PC-9 (cell line): ENCODE measurements around the gene SLC46A3. TPM values are rescaled to one million over a fixed set of nuclear protein-coding genes. Genes with fewer than 3 reads are reported as not detected.

ENCODE experiments used
- BruUV-seq: library from RNA; stranded (reverse); fragments of 400-500 nt; replicated peaks from 2 replicates; lab custom pipeline; 2021; lab: Mats Ljungman, UMichigan
- CTCF ChIA-PET: fragments of 300-600 bp; sonication (Branson Sonifier 250); formaldehyde crosslinking; loops from one replicate; lab custom pipeline; 2022; ENCODE audit warnings: antibody characterized with exemption; lab: Charles Lee
- POLR2A ChIA-PET: fragments of 300-600 bp; sonication (Branson Sonifier 250); formaldehyde crosslinking; loops from one replicate; lab custom pipeline; 2022; ENCODE audit warnings: antibody characterized with exemption; ENCODE audit not compliant: unreplicated experiment; lab: Charles Lee
- DNase-seq, 2 experiments: peaks; one replicate each; pipeline versions ENCODE4 v3.0.0 to v3.0.0-alpha.2; 2015 to 2022; ENCODE audit warnings: mixed read lengths in 1 of 2
- H2AFZ ChIP-seq: fragments of 200-600 bp; sonication (generic); 2 replicates; pipeline ENCODE4 v1.8.1; 2017; ENCODE audit warnings: antibody characterized with exemption
- H3F3A ChIP-seq: fragments of 200-600 bp; sonication (generic); 2 replicates; pipeline ENCODE4 v1.8.1; 2017; ENCODE audit warnings: antibody characterized with exemption, mild to moderate bottlenecking, low read depth; ENCODE audit not compliant: insufficient read depth
- H3K27ac ChIP-seq: fragments of 200-600 bp; sonication (generic); 2 replicates; pipeline ENCODE4 v1.6.1; 2016; ENCODE audit warnings: mixed run types
- H3K27me3 ChIP-seq: fragments of 200-600 bp; sonication (generic); 2 replicates; pipeline ENCODE4 v1.6.1; 2016; ENCODE audit warnings: low read depth, mixed run types; ENCODE audit not compliant: insufficient read depth
- H3K36me3 ChIP-seq: fragments of 200-600 bp; sonication (generic); 2 replicates; pipeline ENCODE4 v1.6.1; 2016; ENCODE audit warnings: low read depth, mixed run types
- H3K4me1 ChIP-seq: fragments of 200-600 bp; sonication (generic); replicated peaks from 2 replicates; pipeline ENCODE4 v1.6.1; 2016; ENCODE audit warnings: mixed run types; ENCODE audit not compliant: insufficient read depth
- H3K4me2 ChIP-seq: fragments of 200-600 bp; sonication (generic); 2 replicates; pipeline ENCODE4 v1.6.1; 2017; ENCODE audit warnings: mixed run types
- H3K4me3 ChIP-seq: fragments of 200-600 bp; sonication (generic); 2 replicates; pipeline ENCODE4 v1.6.1; 2016; ENCODE audit warnings: mixed run types
- H3K79me2 ChIP-seq: fragments of 200-600 bp; sonication (generic); 2 replicates; pipeline ENCODE4 v1.6.1; 2017; ENCODE audit warnings: low read depth, mixed run types
- H3K9me2 ChIP-seq: fragments of 200-600 bp; sonication (generic); 2 replicates; pipeline ENCODE4 v1.8.1; 2017; ENCODE audit warnings: mild to moderate bottlenecking; ENCODE audit not compliant: insufficient read depth
- H3K9me3 ChIP-seq: fragments of 200-600 bp; sonication (generic); 2 replicates; pipeline ENCODE4 v1.8.1; 2016; ENCODE audit warnings: low read depth; ENCODE audit not compliant: insufficient read depth
- H4K20me1 ChIP-seq: fragments of 200-600 bp; sonication (generic); 2 replicates; pipeline ENCODE4 v1.8.1; 2017; ENCODE audit not compliant: insufficient read depth
- CTCF ChIP-seq: fragments of 200-600 bp; sonication (generic); conservative IDR thresholded peaks from 2 replicates; pipeline ENCODE4 v1.6.1; 2017; ENCODE audit warnings: mixed run types, antibody characterized with exemption, mild to moderate bottlenecking, moderate library complexity
- EZH2 ChIP-seq: fragments of 200-600 bp; sonication (generic); IDR thresholded peaks from 2 replicates; pipeline ENCODE4 v1.8.0; 2017; ENCODE audit warnings: antibody characterized with exemption, low read depth
- intact Hi-C: fragments of 100-400 bp; cut with micrococcal nuclease; formaldehyde crosslinking; loops from one replicate; pipeline ENCODE4 v1.10.0; 2022; ENCODE audit not compliant: unreplicated experiment
- total RNA-seq: library from RNA; stranded (reverse); gene quantifications from 2 replicates; pipeline ENCODE4 v1.2.3, GENCODE V29; 2021

Gene SLC46A3
- total RNA-seq, 1 experiment from 2014 or later: 0.15 TPM

- intact Hi-C loops: no loop called here
- H4K20me1 ChIP-seq: no peaks in the 10 kb centered on the region
- H3K27ac ChIP-seq: peak overlapping the region; percentile 74
- H3K79me2 ChIP-seq: no peaks in the 10 kb centered on the region
- no peaks in the 10 kb centered on the region for H3K36me3 ChIP-seq
- H3K4me1 ChIP-seq: peaks cover 16% of the 10 kb centered on the region
- no peaks in the 10 kb centered on the region for H3F3A ChIP-seq
- H3K4me3 ChIP-seq: no peak overlapping the region; the same call in 1 of the 2 replicates
- TF ChIP-seq EZH2: no peak
- TF ChIP-seq CTCF: no peak
- POLR2A ChIA-PET: interaction anchor here (0.6 kb wide), 1 partner anchor 95 kb away, joined by 4 read pairs; the partner anchor contains the start of gene POMP
- no peaks in the 10 kb centered on the region for H3K27me3 ChIP-seq
- H3K9me3 ChIP-seq: peaks cover 13% of the 10 kb centered on the region
- H3K4me2 ChIP-seq: peak overlapping the region; percentile 51
- peak overlapping the region; percentile 45; the same call in 1 of the 2 replicates for H2AFZ ChIP-seq
- H3K9me2 ChIP-seq: no peaks in the 10 kb centered on the region
- DNase-seq: peak; percentile 20 to 79
- CTCF ChIA-PET: no interaction called here
- no TSS peak for BruUV-seq
Observed at GRCh38 chr13:28753208-28753892, 34.6 kb upstream of the SLC46A3 start.

GRCh38 chr13:28751175-28751960 is 32.6 kb upstream of the SLC46A3 start:
- Histone ChIP-seq H2AFZ (no peak overlapping the region), H4K20me1 (no peaks in the 10 kb centered on the region), H3K4me3 (no peak overlapping the region), H3K36me3 (no peaks in the 10 kb centered on the region), H3K9me3 (peaks cover 7% of the 10 kb centered on the region), H3K9me2 (no peaks in the 10 kb centered on the region), H3K4me1 (peaks cover 16% of the 10 kb centered on the region), H3K27me3 (no peaks in the 10 kb centered on the region), H3K79me2 (no peaks in the 10 kb centered on the region), H3K4me2 (no peak overlapping the region), H3F3A (no peaks in the 10 kb centered on the region), H3K27ac (no peak overlapping the region)
- intact Hi-C loops: no loop called here
- no peak for DNase-seq
- POLR2A ChIA-PET: no interaction called here
- TF ChIP-seq EZH2 (no peak), CTCF (no peak)
- BruUV-seq: no TSS peak
- CTCF ChIA-PET: no interaction called here

GRCh38 chr13:28750187-28751045 is 31.6 kb upstream of the SLC46A3 start:
- Histone ChIP-seq H4K20me1 (no peaks in the 10 kb centered on the region), H3K27ac (no peak overlapping the region), H3K4me3 (no peak overlapping the region), H3K4me1 (peaks cover 16% of the 10 kb centered on the region), H3K4me2 (no peak overlapping the region), H3K36me3 (no peaks in the 10 kb centered on the region), H3K9me2 (no peaks in the 10 kb centered on the region), H3K27me3 (no peaks in the 10 kb centered on the region), H3K9me3 (peaks cover 7% of the 10 kb centered on the region), H3K79me2 (no peaks in the 10 kb centered on the region), H2AFZ (no peak overlapping the region), H3F3A (no peaks in the 10 kb centered on the region)
- DNase-seq: no peak
- intact Hi-C loops: no loop called here
- ChIA-PET CTCF (no interaction called here), POLR2A (no interaction called here)
- BruUV-seq: no TSS peak
- TF ChIP-seq EZH2 (no peak), CTCF (no peak)
